GM21529 (cell line): ENCODE results near the gene FBXO40.

Experiments used
- ATAC-seq: cut with Tn5 transposase; IDR thresholded peaks from one replicate; pipeline ENCODE4 v1.9.1; 2021; ENCODE audit not compliant: unreplicated experiment

Gene FBXO40

DNA sequence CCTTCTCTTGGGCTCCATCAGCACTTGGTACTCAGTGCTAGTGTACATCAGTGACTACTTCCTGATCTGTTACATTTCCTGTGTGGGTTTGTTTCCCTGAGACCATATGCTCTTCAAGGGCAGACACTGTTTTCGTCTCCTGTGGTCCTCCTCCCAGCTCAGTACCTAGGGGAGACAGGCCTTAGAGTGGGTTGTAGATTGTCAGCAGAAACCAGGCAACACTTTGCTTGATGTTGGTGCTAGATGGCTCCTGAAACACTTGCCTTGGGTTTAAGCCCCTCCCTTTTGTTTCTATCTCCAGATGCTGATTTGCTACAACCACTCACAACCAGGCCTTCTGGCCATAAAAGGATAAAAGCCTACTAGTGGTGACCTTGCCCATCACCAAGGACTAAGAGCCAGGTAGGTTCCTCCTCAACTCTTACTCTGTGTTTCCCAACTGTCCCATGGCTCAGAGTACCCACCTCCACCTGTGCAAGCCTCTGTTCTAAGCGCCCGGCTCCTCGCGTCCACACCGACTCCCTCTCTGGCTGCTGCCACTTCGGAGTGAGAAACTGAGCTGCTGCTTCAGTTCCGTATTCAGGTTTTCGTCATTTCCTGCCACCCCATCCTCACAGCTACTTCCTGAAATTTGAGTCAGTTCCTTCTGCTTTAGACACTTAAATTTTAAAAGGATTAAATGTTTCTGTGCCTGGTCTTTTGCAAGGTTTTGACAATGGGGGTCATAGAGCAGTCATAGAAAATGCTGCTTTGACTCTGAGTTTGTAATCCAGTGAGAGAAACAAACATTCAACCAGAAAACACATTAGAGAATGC lies 67.4 kb downstream of the FBXO40 start, which contains the start of gene HCLS1:
Gene HCLS1 (minus strand): TSS at position 548 of the 816 bp plus-strand sequence. CDS start 2,556 bp downstream, outside the sequence.
- peak; percentile 84 for ATAC-seq

DNA sequence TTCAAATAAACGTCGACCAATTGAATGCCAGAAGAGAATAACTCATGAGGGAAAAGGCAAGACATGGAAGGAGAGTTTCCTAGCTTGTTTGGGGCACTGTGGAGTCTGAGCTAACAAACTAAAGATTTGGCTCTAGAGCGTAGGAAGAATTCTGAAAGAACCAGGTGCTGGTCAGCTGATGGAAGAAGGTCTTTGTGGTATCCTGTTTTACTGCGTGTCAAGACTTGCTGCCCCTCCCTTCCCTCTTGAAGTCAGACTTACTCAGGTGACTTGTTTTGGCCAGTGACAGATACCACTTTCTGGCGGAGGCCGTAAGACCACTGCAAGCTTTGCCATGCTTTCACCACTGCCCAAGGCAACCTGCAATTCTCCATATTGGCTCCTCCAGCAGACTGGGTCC lies 68.2 kb downstream of the FBXO40 start:
- ATAC-seq: no peak

DNA sequence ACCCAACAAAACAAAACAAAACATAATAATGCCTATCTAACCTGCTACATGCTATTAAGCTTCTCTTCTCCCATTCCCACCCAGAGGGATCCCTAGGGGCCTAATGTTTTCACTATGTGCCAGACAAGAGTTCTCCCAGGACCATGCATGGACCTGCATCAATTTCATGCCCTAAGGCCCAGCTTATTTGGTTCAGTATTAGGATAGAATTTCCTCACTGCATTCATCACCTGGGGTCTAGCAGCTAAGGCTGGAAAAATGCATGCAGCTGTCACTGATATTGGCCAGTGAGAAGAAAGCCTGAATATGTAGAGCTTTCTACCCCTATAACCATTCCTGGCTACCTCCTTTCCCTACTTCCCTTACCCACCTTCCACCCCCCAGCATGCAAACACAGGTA lies 69.6 kb downstream of the FBXO40 start:
- ATAC-seq: no peak

DNA sequence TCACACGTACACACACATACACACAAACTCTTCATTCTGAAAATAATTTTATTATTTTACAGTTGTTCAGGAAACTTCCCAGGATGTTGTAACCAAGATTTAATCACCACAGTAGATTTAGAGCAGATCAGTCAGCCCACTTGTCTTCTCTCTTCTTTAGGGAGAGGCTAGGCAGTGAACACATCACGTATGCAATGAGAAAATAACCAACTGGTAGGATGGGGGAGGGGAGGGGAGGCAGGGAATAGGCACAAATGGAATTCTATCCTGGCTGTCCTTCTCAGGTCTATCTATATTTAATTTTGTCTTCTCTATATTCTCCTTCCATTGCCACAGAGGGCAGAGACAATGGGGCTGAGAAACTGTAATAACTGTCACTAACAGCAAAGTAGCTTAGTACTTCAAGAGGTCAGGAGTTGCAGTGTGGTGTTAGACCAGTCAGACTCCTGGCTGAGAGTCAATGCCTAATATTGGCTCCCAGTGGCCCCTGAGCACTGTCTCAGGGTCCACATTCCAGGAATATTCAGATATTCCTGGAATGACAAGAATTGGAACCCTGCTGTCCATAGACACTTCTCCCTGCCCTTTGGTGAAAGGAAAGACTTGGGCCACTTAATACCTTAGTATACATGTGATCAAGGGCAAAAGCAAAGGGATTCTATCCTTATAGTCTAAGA lies 70.1 kb downstream of the FBXO40 start:
- no peak for ATAC-seq

DNA sequence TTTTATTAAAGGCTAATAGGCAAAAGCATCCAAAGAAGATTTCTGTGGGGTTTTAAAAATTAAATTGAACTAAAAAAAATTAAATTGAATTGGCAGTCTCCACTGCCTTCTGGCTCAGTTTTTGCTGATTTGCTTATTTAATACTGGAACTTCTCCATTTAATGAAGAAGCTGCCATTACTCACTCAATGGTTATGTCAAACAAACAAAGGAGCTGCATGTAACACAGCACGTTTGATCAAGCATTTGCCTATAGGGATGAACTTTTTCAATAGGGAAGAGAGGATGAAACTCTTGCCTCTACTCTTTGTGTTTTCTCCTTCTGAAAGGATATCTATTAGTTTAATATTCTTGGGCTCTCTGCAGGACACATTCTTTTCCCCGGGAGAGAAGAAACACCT lies 72.3 kb downstream of the FBXO40 start:
- ATAC-seq: no peak

DNA sequence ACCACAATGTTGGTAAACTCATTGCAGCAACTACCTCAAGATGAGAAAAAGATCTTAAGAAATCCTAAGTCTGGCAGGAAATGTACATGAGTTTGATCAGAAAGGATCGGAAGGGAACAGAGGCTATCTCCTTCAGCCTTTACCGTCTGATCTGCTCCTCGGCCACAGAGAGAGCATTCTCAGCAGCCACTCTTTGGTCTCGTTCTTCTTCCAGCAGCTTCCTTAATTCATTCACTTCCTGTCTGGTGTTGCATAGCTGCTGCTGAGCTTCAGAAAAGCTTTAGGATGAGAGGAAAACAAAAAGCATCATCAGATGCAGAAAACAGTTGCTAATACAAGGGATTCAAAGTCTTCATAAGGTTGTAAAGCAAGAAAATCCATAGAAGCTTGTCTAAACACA lies 74.2 kb downstream of the FBXO40 start:
- ATAC-seq: no peak

DNA sequence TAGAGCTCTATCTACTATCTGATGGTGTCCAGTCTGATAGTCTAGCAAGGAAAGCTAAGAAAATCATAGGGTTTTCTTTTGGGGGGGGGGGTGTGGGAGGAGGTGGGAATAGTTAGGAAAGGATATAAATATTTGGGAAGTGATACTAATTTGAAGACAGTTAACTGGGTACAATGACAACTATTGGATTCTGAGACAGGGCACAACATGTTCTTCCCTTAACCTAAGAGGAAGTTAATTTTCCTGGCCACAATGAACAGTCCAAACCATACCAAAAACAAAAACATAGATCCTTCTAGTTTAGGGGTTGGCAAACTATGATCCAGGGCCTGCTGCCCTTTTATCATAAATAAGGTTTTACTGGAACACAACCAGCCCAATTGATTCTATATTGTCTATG lies 77.5 kb downstream of the FBXO40 start:
- no peak for ATAC-seq

DNA sequence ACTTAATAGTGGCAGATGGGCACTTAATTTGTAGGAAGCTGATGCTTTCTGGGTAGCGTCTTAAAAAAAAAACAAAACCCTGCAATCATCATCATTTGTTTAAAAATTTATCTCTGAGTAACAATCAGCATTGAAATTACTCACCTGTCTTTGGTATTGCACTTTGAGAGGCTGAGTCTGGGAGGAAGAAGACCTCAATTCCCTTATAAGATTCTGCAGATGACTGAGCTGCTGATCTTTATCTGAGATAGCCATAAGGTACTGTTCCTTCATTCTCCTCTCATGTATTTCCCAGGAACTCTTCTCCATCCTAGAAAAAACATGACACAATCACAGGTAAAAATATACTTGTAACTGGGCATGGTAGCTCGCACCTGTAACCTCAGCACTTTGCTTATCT lies 84.0 kb downstream of the FBXO40 start:
- no peak for ATAC-seq
